Kidney (tissue), 14 donors: ENCODE measurements around the gene CENPU. TPM values are rescaled to one million over a fixed set of nuclear protein-coding genes. Genes with fewer than 3 reads are reported as not detected.
"Not testable (repeated sequence)": the region's sequence is repeated elsewhere in the genome, so short reads cannot be mapped to it uniquely, and the experiment has no call there.

Source experiments
- DNase-seq, 5 donors: peaks; one replicate each; pipeline ENCODE4 v3.0.0-alpha.2; 2013 to 2020
- FAIRE-seq: peaks from 2 replicates; lab custom pipeline; 2012; peaks lifted over from hg19 to GRCh38; lab: Jason Lieb, UNC
- H3K27ac ChIP-seq, 2 donors: one replicate each; pipeline ENCODE4 v1.7.0; 2013; ENCODE audit warnings: low read depth in 2 of 2, low read length in 2 of 2, inconsistent platforms in 1 of 2
- H3K27me3 ChIP-seq: one replicate; pipeline ENCODE4 v1.7.1; 2013; ENCODE audit warnings: low read length, inconsistent platforms; ENCODE audit not compliant: control insufficient read depth, insufficient read depth
- H3K36me3 ChIP-seq, 3 donors: one replicate each; pipeline versions ENCODE4 v1.7.0 to v1.7.1; 2013; ENCODE audit warnings: low read length in 3 of 3, control low read depth in 1 of 3, inconsistent platforms in 1 of 3; ENCODE audit not compliant: insufficient read depth in 3 of 3, control insufficient read depth in 2 of 3
- H3K4me1 ChIP-seq, 3 donors: one replicate each; pipeline versions ENCODE4 v1.7.0 to v1.7.1; 2013; ENCODE audit warnings: low read length in 3 of 3, inconsistent platforms in 1 of 3, low read depth in 1 of 3; ENCODE audit not compliant: control insufficient read depth in 2 of 3, insufficient read depth in 2 of 3
- H3K4me3 ChIP-seq, 3 donors: one replicate each; pipeline versions ENCODE4 v1.7.0 to v1.8.1; 2013; ENCODE audit warnings: low read length in 3 of 3, control low read depth in 1 of 3, inconsistent platforms in 1 of 3
- H3K9ac ChIP-seq, 3 donors: one replicate each; pipeline versions ENCODE4 v1.7.0 to v1.7.1; 2013; ENCODE audit warnings: low read length in 3 of 3, control low read depth in 1 of 3, inconsistent platforms in 1 of 3
- H3K9me3 ChIP-seq, 3 donors: one replicate each; pipeline versions ENCODE4 v1.7.0 to v1.7.1; 2013; ENCODE audit warnings: low read length in 3 of 3, control low read depth in 1 of 3, inconsistent platforms in 1 of 3; ENCODE audit not compliant: control insufficient read depth in 2 of 3, insufficient read depth in 1 of 3
- CTCF ChIP-seq: IDR thresholded peaks from 3 replicates; pipeline ENCODE4 v1.5.1; 2012; ENCODE audit warnings: mild to moderate bottlenecking, moderate library complexity, borderline replicate concordance; ENCODE audit not compliant: insufficient read depth; ENCODE audit errors: extremely low read depth
- intact Hi-C: fragments of 100-400 bp; cut with DNase I; formaldehyde crosslinking; loops from one replicate; pipeline ENCODE4 v1.11.1; 2022
- polyA plus RNA-seq: library from polyadenylated mRNA; stranded (reverse); fragments of 350-450 nt; fragmentation: Illumina TruSeq; extraction: RNeasy Lipid Tissue Mini Kit (QIAGEN cat#74804); gene quantifications from one replicate; pipeline ENCODE4 v1.2.3, GENCODE V29; 2014; ENCODE audit warnings: low read depth, low replicate concordance; ENCODE audit not compliant: insufficient read depth
- total RNA-seq: library from RNA; stranded (reverse); fragmentation: NEBNext Ultra II Directional; extraction: Animal tissue kit (Norgen Biotek cat#: 25700); gene quantifications from one replicate; pipeline ENCODE4 v1.2.1, GENCODE V29; 2021
- donor health status: control.
- donor health status: control.
- donor health status: control.
- donor health status: control.
- donor health status: control.
- donor health status: DM: yes; HTN: yes; CAD: no.
- donor health status: Normal renal cell carcinoma (clear cell type).

The CENPU gene
- total and polyA plus RNA-seq, 2 donors from 2014 or later = 2.2 to 2.5 TPM

- Histone ChIP-seq H3K4me1 (no peaks in the 10 kb centered on the region), H3K27me3 (no peaks in the 10 kb centered on the region), H3K9me3 (no peaks in the 10 kb centered on the region), H3K9ac (no peak overlapping the region), H3K36me3 (peaks cover 0 to 4% (median 2%) of the 10 kb centered on the region in 3 donors), H3K27ac (no peak overlapping the region), H3K4me3 (no peak overlapping the region)
- DNase-seq (no peak), FAIRE-seq (peak; percentile 13)
- intact Hi-C loops = no loop called here
- no peak for TF ChIP-seq CTCF
Observed at GRCh38 chr4:184662236-184662635, 71.7 kb downstream of the CENPU start.

DNA sequence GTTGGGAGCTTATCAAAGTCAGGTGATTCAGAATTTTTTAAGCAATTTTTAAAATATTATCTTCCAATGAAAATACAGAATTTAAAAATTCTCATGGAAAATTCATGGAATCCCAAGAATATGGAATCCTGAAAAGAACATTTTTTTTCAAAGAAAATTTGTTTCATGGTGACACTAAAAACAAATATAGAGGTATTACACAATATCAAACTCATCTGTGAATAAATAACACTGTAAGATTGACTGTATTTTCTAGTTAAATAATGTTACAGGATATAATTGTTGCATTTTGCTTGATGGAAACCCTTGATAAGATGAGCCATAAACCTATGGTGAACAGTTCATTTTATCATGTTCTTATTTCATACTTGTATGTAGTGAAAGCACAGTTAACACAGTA lies 72.9 kb downstream of the CENPU start:
- Histone ChIP-seq H3K27ac (no peak overlapping the region), H3K9me3 (no peaks in the 10 kb centered on the region), H3K4me3 (no peak overlapping the region), H3K27me3 (no peaks in the 10 kb centered on the region), H3K9ac (no peak overlapping the region), H3K4me1 (no peaks in the 10 kb centered on the region), H3K36me3 (peaks cover 0 to 4% (median 2%) of the 10 kb centered on the region in 3 donors)
- TF ChIP-seq CTCF = no peak
- DNase-seq = no peak
- intact Hi-C loops = no loop called here
- FAIRE-seq = peak; percentile 21

GRCh38 chr4:184657820-184658219 lies 76.1 kb downstream of the CENPU start:
- H3K9ac ChIP-seq, FAIRE-seq, H3K4me3 ChIP-seq, H3K27me3 ChIP-seq, H3K4me1 ChIP-seq, intact Hi-C loops, H3K27ac ChIP-seq, DNase-seq, H3K36me3 ChIP-seq, H3K9me3 ChIP-seq: not testable (repeated sequence)

DNA sequence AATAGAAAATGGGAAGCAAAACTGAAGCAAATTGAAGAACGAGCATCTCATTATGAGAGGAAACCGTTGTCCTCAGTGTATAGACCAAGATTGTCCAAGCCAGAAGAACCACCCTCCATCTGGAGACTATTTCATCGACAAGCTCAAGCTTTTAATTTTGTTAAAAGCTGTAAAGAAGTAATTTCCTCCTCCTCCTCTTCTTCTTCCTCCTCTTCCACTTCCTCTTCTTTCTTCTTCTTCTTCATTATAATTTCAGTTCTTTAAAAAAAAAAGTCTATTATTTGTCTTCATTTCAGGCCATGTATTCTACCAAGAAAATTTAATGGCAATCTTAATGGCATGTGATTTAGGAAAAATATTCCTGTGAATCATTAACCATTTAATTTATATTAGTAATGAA lies 76.8 kb downstream of the CENPU start:
- FAIRE-seq = no peak
- H3K9ac ChIP-seq = no peak overlapping the region
- H3K36me3 ChIP-seq = peaks cover 0 to 4% (median 2%) of the 10 kb centered on the region in 3 donors
- H3K4me3 ChIP-seq = no peak overlapping the region
- intact Hi-C loops = no loop called here
- no peaks in the 10 kb centered on the region for H3K9me3 ChIP-seq
- no peaks in the 10 kb centered on the region for H3K27me3 ChIP-seq
- no peak for TF ChIP-seq CTCF
- no peak overlapping the region for H3K27ac ChIP-seq
- H3K4me1 ChIP-seq = no peaks in the 10 kb centered on the region
- DNase-seq = no peak
